ENCODE measurements around the gene NACA2.

Gene NACA2

DNA sequence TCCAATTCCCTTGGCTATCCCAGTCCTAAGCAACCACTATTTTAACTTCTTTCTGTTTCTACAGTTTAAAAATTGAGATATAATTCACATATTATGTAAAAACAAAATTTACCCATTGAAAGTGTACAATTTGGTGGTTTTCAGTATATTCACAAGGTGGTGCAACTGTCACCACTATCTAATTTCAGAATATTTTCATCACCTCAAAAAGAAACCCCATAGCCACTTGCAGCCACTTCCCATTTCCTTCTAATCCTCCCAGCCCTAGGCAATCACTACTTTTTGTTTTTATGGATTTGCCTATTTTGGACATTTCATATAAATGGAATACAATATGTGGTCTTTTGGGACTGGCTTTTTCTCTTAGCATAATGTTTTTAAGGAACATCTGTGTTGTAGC is 36.1 kb upstream of the NACA2 start:
- no peak for TF ChIP-seq FOXP2 (optimal IDR thresholded peaks at IDR 0.05; ENCODE audit: borderline replicate concordance, extremely low read depth, extremely low read length, insufficient read depth)
- TF ChIP-seq POLR2AphosphoS5 (IDR thresholded peaks at IDR 0.05; ENCODE audit: low read depth, low read length), result no peak
- no peak for TF ChIP-seq SIN3A (IDR thresholded peaks at IDR 0.05; ENCODE audit: borderline replicate concordance, insufficient read depth, low read length)
- no peak for TF ChIP-seq TAF1 (IDR thresholded peaks at IDR 0.05; ENCODE audit: borderline replicate concordance, insufficient read depth, low read length)
- TF ChIP-seq, protein P1, sequence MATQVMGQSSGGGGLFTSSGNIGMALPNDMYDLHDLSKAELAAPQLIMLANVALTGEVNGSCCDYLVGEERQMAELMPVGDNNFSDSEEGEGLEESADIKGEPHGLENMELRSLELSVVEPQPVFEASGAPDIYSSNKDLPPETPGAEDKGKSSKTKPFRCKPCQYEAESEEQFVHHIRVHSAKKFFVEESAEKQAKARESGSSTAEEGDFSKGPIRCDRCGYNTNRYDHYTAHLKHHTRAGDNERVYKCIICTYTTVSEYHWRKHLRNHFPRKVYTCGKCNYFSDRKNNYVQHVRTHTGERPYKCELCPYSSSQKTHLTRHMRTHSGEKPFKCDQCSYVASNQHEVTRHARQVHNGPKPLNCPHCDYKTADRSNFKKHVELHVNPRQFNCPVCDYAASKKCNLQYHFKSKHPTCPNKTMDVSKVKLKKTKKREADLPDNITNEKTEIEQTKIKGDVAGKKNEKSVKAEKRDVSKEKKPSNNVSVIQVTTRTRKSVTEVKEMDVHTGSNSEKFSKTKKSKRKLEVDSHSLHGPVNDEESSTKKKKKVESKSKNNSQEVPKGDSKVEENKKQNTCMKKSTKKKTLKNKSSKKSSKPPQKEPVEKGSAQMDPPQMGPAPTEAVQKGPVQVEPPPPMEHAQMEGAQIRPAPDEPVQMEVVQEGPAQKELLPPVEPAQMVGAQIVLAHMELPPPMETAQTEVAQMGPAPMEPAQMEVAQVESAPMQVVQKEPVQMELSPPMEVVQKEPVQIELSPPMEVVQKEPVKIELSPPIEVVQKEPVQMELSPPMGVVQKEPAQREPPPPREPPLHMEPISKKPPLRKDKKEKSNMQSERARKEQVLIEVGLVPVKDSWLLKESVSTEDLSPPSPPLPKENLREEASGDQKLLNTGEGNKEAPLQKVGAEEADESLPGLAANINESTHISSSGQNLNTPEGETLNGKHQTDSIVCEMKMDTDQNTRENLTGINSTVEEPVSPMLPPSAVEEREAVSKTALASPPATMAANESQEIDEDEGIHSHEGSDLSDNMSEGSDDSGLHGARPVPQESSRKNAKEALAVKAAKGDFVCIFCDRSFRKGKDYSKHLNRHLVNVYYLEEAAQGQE (IDR thresholded peaks at IDR 0.05; ENCODE audit: insufficient read depth in 1 of 2, low read depth in 2 of 2, low read length in 2 of 2), result no peak

DNA sequence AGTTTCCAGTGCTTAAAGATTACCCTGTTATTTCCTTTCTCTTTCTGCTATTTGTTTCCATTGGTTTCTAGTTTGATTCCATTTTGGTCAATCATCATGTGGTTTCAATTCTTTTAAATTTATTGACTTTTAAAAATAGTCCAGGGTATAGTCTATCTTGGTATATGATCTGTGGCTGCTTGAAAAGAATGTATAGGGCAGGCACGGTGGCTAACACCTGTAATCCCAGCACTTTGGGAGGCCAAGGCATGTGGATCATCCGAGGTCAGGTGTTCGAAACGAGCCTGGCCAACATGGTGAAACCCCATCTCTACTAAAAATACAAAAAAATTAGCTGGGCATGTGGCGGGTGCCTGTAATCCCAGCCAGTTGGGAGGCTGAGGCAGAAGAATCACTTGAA is 34.5 kb upstream of the NACA2 start:
- TF ChIP-seq TAF1 (IDR thresholded peaks at IDR 0.05; ENCODE audit: borderline replicate concordance, insufficient read depth, low read length) (no peak), FOXP2 (optimal IDR thresholded peaks at IDR 0.05; ENCODE audit: borderline replicate concordance, extremely low read depth, extremely low read length, insufficient read depth) (no peak), POLR2AphosphoS5 (IDR thresholded peaks at IDR 0.05; ENCODE audit: low read depth, low read length) (no peak), SIN3A (IDR thresholded peaks at IDR 0.05; ENCODE audit: borderline replicate concordance, insufficient read depth, low read length) (no peak)
- TF ChIP-seq, protein P1 (IDR thresholded peaks at IDR 0.05; ENCODE audit: insufficient read depth in 1 of 2, low read depth in 2 of 2, low read length in 2 of 2), result no peak

DNA sequence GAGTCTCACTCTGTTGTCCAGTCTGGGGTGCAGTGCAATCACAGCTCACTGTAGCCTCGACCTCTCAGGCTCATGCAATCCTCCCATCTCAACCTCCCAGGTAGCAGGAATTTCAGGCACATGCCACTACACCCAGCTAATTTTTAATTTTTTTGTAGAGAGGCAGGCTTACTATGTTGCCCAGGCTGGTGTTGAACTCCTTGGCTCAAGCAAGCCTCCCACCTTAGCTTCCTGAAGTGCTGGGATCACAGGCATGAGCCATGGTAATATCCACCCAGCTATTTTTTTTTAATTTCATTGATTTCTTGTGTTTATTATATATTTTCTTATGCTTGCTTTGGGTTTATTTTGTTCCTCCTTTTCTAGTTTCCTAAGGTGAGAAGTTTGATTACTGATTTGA is 33.9 kb upstream of the NACA2 start:
- TF ChIP-seq, protein P1 (IDR thresholded peaks at IDR 0.05; ENCODE audit: insufficient read depth in 1 of 2, low read depth in 2 of 2, low read length in 2 of 2), result no peak

- TF ChIP-seq TAF1 (IDR thresholded peaks at IDR 0.05; ENCODE audit: borderline replicate concordance, insufficient read depth, low read length) (no peak), SIN3A (IDR thresholded peaks at IDR 0.05; ENCODE audit: borderline replicate concordance, insufficient read depth, low read length) (no peak), FOXP2 (optimal IDR thresholded peaks at IDR 0.05; ENCODE audit: borderline replicate concordance, extremely low read depth, extremely low read length, insufficient read depth) (no peak), POLR2AphosphoS5 (IDR thresholded peaks at IDR 0.05; ENCODE audit: low read depth, low read length) (no peak)
- TF ChIP-seq, protein P1 (IDR thresholded peaks at IDR 0.05; ENCODE audit: insufficient read depth in 1 of 2, low read depth in 2 of 2, low read length in 2 of 2), result no peak
These were observed 30.3 kb upstream of the NACA2 start for GRCh38 chr17:61621317-61621716.

GRCh38 chr17:61619953-61620352 is 28.9 kb upstream of the NACA2 start:
- TF ChIP-seq SIN3A (IDR thresholded peaks at IDR 0.05; ENCODE audit: borderline replicate concordance, insufficient read depth, low read length) (no peak), POLR2AphosphoS5 (IDR thresholded peaks at IDR 0.05; ENCODE audit: low read depth, low read length) (no peak), TAF1 (IDR thresholded peaks at IDR 0.05; ENCODE audit: borderline replicate concordance, insufficient read depth, low read length) (no peak), FOXP2 (optimal IDR thresholded peaks at IDR 0.05; ENCODE audit: borderline replicate concordance, extremely low read depth, extremely low read length, insufficient read depth) (no peak)
- TF ChIP-seq, protein P1 (IDR thresholded peaks at IDR 0.05; ENCODE audit: insufficient read depth in 1 of 2, low read depth in 2 of 2, low read length in 2 of 2), result no peak
